CD4-positive, alpha-beta T cell treated with Interleukin-4 for 4 hours (primary cell): Measurements from ENCODE around the gene RHBDL3.
"Not testable (repeated sequence)": the region's sequence is repeated elsewhere in the genome, so short reads cannot be mapped to it uniquely, and the experiment has no call there.

ENCODE experiments used
- DNase-seq: peaks from one replicate; pipeline ENCODE4 v3.0.0-alpha.2; 2020

The RHBDL3 gene

DNA sequence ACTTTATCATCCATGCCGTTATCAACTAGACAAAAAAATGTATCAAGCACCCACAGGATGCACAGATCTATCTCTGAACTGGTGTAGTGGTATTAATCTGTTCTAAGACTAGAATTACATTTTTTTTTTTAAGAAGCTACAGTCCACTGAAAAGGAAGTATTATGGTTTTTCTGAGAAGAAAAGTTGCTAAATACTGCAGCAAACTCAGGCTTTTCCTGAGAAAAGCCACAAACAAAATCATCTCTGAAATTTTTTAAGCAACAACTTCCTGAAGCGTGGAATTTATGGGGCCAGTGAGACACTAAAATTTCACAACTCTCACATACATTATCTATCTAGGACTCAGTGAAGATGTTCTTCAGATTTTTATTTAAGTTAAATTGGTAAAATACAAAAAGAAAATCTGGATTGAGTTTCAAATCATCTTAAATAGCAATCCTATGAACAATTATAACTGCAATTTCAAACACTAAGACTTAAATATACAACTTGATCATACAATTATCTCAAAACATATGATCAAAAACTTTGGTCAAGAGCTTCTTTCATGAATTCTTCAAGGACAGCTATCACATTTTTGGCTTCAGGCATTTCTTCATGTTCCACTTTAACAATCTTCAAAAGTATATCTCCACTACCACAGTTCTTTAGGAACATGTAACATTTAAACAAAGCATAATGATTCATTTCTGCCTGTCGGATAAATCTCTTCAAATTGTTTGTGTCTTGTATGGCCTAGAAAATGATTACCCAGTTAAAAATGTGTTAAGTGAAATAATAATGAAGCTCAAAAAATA lies 65.8 kb downstream of the RHBDL3 start:
- peak; percentile 44 for DNase-seq

DNA sequence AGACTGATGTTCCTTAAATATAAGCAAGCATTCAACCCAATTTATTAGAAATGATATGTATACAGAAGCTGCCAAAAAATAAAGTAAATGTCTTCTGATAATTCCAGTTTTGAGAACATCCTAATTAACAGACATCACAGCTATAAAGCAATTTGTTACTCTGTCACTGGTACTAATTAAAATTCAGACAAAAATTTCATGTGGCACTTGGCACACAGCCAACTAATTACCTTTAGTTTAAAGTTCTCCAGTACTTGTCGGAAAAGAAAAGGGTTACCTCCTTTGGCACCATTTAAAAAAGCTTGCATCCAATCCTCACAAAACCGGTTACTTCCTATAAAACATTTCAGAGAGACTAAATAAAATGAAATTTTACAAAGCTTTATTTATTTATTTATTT lies 67.6 kb downstream of the RHBDL3 start:
- DNase-seq, result no peak

DNA sequence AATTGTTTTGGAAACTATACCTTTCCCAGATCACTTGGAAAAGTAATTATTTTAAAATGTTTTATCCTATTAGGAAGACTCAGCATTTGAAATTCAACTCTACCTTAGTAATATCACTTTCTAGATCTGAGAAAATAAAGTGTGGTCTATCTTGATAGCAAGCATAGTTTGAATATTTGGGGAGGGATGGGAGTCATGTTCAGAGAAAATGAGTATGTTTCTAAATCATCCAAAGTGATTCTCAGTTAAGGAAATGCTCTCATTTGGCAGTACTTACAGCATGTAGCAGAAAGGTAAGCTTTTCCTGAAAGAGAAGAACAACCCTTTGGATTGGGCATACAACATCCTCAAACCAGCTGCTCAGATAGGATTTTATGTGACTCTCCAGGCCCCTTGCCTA lies 69.4 kb downstream of the RHBDL3 start:
- no peak for DNase-seq

DNA sequence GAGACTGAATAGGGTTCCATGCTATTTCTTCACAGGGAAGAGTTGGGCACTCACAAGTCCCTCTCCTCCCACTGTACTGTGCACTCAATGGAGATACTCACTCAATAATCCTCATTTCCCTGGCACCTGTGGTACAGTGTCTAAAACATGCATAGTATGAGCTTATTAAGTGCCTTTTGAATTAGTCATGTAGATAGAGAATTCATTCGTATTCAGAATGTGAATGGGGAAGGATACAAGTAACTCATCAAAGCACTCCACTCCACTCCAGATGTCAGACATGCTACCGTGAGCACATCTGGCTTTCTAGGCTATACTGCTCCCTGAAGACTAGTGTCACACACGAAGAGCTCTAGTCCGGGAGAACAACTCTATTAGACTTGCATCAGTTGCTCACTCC lies 70.1 kb downstream of the RHBDL3 start:
- DNase-seq, result no peak

DNA sequence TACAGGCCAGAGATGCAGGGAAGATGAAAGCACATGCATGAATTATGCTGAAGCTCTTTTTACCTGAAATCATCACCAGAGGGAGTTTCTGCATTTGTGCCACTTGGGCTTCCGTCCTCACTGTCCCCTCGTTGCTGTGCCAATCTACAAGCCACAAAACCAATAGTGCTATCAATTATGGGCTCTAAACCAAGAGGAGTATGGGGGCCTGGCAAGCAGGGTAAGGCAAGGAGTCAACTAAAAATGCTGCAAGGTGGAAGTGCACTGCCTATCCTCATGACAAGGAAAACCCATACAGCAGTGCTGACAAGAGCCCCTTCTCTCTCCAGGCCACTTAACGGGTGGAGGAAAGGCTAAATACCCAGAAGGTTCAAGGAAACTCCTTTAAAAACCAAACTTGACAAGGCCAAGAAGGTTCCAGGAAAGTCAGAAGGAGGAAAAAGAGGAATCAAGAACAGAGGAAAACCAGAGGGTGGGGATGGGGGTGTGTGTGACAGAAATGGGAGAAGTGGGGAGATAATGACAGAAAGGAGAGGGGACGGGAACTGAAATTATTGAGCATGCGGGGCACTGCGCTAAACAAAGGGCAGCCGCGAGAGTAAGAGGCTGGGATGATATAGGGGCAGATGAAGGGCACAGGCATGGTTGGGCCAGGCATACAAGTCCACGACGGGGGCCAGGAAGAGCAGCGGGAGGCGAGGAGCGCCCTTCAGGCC lies 75.7 kb downstream of the RHBDL3 start:
- DNase-seq, result peak; percentile 73

DNA sequence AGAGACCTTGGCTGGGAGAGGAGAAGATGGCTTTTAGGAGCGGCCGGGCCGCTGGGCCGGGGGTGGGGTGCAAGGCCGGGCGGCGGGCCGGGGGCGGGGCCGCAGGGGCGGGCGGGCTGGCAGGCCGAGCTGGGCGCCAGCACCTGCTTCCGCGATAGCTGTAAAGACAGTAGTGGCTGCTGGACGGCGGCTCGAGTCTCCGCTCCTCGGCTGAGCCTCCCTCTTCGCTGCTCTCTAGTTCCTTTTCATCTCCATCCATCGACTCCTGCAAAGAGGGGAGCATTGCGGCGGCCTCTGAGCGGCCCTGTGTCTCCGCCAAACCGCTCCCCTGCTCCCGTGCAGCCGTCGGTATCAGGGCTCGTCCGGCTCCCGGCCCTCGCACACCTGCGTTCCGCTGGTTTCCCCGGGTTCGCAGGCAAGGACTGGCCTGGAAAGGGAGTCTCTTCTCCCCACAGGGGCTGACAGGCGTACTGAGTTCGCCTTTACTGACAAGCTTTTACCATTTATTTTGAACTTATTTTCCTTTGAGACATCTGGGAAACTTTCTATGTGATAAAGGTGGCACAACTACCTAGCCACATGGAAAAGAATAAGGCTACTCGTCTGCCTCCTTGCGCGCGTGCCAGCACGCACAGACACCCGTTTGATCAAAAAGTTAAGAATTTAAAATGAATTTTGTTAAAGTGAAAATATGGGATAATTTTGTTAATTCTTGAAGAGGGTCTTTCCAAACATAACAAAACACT lies 76.4 kb downstream of the RHBDL3 start, which contains the start of gene C17orf75:
TSS of gene C17orf75 (minus strand) at position 317 of the 746 bp plus-strand sequence. CDS start at position 283, 34 bp downstream.
- DNase-seq, result peak; percentile 78

DNA sequence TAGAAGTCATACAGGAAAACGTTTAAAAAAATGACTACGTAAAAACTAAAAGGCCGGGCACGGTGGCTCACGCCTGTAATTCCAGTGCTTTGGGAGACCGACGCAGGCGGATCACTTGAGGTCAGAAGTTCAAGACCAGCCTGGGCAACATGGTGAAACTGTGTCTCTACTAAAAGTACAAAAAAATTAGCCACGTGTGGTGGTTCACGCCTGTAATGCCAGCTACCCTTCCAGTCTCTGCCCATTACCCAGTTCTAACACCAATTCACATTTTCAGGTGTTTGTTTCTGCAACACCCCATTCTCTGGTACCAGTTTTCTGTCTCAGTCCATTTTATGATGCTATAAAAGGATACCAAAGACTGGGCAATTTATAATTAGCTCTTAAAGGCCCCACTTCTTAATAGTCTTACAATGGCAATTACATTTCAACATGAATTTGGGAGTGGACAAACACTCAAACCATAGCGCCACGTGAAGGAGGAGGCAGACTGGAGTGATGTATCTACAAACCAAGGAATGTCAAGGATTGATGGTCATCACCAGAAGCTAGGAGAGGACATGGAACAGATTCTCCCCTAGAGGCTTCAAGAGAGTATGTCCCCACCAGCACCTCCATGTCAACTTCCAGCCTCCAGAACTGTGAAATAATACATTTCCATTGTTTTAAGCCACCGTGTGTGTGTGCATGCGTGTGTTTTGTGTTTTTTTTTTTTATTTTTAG lies 77.1 kb downstream of the RHBDL3 start:
- DNase-seq, result no peak

DNA sequence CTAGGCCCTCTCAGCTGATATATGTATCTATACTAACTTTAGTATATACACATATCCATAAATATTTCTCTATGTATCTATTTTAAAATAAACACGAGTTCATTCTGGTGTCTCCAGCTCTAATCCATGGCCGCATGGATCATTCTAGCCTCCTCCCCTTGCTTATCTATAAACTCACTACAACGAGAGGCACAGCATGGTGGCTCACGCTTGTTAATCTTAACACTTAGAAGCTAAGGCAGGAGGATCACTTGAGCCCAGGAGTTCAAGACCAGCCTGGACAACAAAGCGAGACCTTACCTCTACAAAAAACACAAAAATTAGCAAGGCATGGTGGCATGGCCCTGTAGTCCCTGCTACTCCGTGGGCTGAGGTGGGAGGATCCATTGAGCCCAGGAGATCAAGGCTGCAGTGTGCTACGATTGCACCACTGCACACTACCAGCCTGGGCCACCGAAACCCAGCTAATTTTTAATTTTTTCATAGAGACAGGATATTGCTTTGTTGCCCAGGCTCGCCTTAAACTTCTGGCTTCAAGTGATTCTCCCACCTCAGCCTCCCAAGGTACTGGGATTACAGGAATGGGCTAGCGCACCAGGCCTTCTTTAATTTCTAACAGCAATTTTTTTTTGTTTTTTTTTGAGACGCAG lies 80.4 kb downstream of the RHBDL3 start:
- no peak for DNase-seq

DNA sequence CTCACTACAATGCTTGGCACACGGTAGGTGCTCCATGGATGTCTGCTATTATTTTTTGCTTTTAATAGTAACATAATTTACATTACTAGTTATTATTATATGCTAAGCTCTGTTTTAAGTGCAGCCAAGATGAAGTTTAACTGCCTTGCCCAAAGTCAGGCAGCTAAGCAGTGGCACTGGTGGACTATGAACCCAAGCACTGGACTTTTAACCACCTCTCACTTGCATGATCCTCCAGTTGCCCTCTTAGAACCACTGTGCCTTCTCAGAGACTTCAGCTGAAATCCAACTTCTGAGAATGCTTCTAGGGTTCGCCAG lies 82.8 kb downstream of the RHBDL3 start:
- DNase-seq, result no peak

DNA sequence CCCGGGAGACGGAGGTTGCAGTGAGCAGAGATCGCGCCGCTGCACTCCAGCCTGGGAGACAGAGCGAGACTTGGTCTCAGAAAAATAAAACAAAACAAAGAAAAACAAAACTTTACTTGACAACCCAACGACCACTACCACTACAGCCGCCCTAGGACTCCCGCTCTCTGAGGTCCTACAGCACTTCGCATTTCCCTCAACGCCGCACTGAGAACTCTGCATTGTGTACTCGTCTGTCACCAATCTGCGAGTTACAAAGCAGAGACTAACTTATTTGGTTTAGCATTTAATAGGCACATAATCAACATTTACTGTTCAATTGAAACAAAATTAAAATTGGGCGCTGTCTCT lies 83.8 kb downstream of the RHBDL3 start:
- DNase-seq, result no peak

DNA sequence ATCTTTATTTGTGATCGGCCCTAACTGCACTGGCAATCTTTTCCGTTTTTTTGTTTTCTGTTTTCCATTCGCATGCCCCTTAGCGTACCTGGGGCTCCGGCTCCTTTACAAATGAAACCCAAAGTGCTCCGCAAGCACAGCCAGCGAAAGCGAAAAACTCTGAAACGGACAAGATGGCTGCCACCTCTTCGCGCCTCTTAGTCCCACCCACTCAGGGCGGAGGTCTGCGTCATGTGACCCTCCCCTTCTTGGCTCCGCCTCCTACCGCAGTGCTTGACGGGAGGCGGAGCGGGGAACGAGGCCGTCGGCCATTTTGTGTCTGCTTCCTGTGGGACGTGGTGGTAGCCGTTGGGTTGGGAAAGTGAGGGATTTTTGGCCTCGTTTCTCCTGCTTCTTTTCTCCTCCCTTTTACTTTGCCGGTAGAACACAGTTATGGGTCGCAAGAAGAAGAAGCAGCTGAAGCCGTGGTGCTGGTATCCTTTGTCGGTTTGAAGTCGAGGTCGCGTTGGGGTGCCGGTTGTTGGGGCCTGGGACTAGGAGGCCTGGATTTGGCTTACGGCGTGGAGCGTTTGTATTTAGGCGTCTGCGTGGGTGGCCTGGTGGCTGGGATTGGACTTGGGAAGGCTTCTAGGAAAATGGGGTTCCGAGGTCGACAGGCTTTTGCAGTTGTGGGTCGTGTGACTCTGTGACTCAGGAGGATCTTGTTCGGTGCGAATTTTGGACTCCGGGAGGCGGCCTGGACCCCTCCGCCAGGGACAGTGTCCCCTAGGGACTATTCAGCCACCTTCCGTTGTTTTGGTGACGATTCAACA lies 84.4 kb downstream of the RHBDL3 start, which contains the start of gene ZNF207:
TSS of gene ZNF207 (plus strand) at position 304 of the 812 bp plus-strand sequence. CDS start at position 433, 129 bp downstream.
- peak; percentile 95 for DNase-seq

DNA sequence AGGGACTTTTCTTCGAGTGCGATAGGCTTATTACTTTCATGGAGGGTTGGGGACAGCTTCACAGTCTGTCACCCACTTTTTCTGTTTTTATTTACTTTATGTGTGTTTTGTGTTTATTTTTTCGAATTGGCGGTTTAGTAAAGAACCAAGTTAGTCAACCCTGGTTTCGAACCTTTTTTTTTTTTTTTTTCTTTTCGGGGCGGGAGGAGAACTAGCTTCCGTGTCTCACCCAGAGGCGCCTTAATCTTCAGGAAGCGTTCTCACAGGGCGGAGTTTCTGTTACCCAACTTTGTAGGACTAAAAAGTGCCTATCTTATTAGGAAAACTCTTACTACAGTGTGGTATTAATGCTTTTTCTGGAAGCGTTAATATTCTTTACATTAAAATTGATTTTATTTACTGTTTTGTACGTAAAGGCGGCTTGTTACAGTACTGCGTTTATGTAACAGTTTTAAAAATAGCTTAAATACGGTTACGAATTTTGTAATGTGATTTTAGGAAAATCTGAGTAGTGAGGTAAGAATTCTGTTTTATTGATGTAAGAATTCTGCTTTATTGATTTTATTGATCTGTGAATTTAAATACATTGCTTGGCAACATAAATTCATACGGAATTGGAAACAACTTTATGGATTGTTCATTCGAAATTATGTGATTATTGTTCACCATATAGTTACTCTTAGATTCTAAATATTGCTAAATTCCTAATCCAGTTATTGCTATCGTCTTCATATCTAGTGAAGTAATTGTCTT lies 85.2 kb downstream of the RHBDL3 start:
- peak; percentile 59 for DNase-seq

DNA sequence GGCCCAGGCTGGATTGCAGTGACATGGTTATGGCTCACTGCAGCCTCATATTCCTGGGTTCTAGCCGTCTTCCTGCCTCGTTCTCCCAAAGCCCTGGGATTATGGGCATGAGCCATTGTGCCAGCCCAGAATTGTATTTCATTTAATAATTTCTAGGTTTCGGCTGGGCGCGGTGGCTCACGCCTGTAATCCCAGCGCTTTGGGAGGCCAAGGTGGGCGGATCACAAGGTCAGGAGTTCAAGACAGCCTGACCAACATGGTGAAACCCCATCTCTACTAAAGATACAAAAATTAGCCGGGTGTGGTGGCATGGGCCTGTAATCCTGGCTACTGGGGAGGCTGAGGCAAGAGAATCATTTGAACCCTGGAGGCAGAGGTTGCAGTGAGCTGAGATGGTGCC lies 87.1 kb downstream of the RHBDL3 start:
- DNase-seq, result not testable (repeated sequence)

DNA sequence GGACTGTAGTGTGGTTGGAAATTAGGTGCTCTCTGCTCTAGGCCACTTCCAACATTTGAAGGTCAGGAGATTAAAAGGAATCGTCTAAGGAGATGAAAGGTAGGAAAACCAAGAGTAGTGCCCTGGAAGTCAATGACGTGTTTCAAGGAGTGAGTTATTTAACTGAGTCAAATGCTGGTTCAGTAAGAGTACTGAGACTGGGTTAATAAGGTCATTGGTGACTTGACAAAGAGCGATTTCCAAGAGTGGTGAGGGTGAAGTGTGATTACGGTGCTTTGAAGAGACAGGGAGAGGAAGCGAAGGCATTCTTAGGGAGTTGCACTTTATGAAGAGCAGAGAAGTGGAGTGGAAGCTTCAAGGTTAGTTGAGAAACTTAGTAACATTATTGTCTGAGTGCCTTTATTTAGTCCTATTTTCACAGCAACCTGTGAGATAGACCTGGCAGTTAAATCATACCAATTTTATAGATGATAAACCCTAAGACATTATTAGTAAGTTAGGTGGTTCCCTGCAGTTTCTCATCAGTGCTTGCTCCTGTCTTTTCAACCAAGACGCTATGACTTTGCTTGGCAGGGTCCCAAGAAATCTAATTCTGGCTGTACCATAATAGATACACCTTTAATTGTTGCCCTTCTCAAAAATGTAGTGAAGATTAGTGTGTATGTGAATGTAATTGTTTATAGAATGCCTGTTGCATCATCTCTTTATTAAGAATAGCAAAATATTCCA lies 90.2 kb downstream of the RHBDL3 start:
- DNase-seq, result no peak

DNA sequence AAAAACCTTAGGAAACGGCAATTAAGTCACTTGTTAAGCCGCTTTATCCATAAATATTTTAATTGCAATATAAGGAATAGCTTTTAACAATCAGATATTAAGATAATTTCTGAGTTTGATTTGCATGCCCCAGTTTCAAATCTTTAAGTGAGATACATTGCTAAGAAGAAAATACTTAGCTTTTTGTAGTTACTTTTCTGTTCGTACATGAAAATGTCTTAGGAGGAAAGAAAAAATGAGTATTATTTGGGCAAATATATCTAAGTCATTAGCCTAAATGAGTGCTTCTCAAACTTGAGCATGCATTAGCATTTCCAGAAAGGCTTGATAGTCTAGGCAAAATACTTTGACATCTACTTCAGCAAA lies 90.7 kb downstream of the RHBDL3 start:
- DNase-seq, result no peak

DNA sequence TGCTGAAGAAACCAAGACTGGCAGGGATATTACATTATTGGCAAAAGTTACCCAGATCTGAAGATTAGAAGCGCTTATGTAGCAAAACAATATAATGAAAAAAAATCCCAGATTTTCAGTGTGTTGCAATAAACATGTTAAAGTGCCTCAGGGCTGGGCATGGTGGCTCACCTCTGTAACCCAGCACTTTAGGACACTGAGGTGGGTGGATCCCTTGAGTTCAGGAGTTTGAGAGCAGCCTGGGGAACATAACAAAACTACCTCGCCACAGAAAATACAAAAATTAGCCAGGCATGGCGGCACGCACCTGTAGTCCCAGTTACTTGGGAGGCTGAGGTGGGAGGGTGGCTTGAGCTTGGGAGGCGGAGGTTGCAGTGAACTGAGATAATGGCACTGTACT lies 91.1 kb downstream of the RHBDL3 start:
- DNase-seq, result no peak

DNA sequence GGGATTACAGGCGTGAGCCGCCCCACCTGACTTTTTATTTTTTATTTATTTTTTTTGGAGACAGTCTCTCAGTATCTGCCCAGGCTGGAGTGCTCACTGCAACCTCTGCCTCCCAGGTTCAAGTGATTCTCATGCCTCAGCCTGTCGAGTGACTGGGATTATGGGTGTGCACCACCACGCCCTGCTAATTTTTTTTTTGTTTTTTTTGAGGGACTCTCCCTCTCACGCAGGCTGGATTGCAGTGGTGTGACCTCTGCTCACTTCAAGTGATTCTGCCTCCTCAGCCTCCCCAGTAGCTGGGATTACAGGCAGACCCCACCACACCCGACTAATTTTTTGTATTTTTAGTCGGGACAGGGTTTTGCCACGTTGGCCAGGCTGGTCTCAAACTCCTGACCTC lies 92.0 kb downstream of the RHBDL3 start:
- DNase-seq, result no peak

DNA sequence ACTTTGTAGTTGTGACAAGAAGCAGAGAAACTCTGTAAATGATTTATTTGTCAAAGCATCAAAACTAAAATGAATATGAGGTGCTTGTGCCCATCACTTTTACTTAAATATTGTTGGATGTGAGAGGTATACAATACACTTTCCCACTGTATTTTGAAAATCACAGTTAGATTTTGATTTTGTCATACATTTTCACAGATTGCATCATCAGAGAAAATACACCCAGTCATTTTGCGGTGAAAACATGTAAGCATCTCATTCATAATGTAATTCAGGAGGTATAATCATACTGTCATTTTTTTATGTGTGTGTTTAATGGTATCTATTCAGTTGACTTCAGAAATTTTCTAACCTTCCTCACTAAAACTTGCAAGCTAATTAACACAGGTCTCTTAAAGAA lies 95.6 kb downstream of the RHBDL3 start:
- no peak for DNase-seq

DNA sequence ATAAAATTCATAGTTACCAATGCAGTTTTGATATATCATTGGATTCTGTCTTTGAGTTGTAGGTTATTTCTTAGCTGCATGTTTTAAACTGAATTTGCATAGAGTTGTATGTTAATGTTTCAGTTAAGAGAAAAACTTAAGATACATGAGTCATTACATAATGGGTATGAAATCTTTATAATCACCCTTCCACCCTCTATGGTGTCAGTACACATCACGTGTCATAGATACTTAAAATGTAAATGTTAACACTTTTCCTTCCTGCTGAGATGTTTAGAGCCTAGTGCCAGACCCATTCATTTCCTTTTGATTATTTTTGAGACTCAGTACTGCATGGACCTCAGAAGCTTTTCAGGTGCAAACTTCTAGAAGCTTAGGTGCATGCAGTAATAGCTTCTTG lies 104.8 kb downstream of the RHBDL3 start:
- no peak for DNase-seq
